ENCODE measurements around the gene POPDC3. TPM values are rescaled to one million over a fixed set of nuclear protein-coding genes. Genes with fewer than 3 reads are reported as not detected.

POPDC3 gene
- total and polyA plus RNA-seq, 11 donors = 29.3 to 59.7 (median 53.0) TPM

- H3K27me3 ChIP-seq = peaks cover 0 to 33% (median 0%) of the 10 kb centered on the region in 9 donors
- H3K36me3 ChIP-seq = peaks cover 0 to 7% (median 0%) of the 10 kb centered on the region in 9 donors
- DNase-seq (peak in 1 of 5 donors; percentile 23), ATAC-seq (no peak)
- TF ChIP-seq POLR2A (IDR thresholded peaks at IDR 0.05) = no peak
- no peak for TF ChIP-seq CTCF (IDR thresholded peaks at IDR 0.05)
- peak overlapping the region; percentile 62 to 95 (median 91) for H3K27ac ChIP-seq
- H3K4me1 ChIP-seq = peaks cover 0 to 15% (median 7%) of the 10 kb centered on the region in 12 donors
- 3 to 4% (median 4%) methylated on average over 22 to 24 of the region's 24 CpGs for WGBS, 4 donors
- no peaks in the 10 kb centered on the region for H3K9me3 ChIP-seq
- intact Hi-C loops (cut with DNase I) = loop anchor here in 7 of 10 donors (2.0 to 10.0 kb wide), 6 partner anchors 136 to 267 kb away; partner anchors contain the start of gene PREP (in 2 of the 7)
- peak overlapping the region; percentile 58 to 93 (median 87) for H3K4me3 ChIP-seq
Observed at GRCh38 chr6:105135907-105136430, 43.8 kb downstream of the POPDC3 start.

- DNase-seq (peak in 1 of 5 donors; percentile 31), ATAC-seq (peak; percentile 40 to 63 (median 48))
- H3K36me3 ChIP-seq = peaks cover 0 to 7% (median 0%) of the 10 kb centered on the region in 9 donors
- WGBS, 4 donors = 40 to 58% (median 44%) methylated on average over 4 of the region's 4 CpGs
- TF ChIP-seq CTCF (IDR thresholded peaks at IDR 0.05) (peak in 8 of 12 donors; percentile 5 to 37 (median 31)), POLR2A (IDR thresholded peaks at IDR 0.05) (no peak)
- H3K9me3 ChIP-seq = no peaks in the 10 kb centered on the region
- peaks cover 0 to 33% (median 0%) of the 10 kb centered on the region in 9 donors for H3K27me3 ChIP-seq
- intact Hi-C loops (cut with DNase I) = loop anchor here in 7 of 10 donors (5.0 to 10.0 kb wide), 5 partner anchors 137 to 267 kb away; partner anchors contain the start of gene PREP (in 1 of the 7)
- peaks cover 0 to 15% (median 7%) of the 10 kb centered on the region in 12 donors for H3K4me1 ChIP-seq
- H3K27ac ChIP-seq = peak overlapping the region in 7 of 12 donors; percentile 25 to 94 (median 90)
- H3K4me3 ChIP-seq = peak overlapping the region in 10 of 12 donors; percentile 79 to 93 (median 87)
Observed at GRCh38 chr6:105135056-105135455, 44.8 kb downstream of the POPDC3 start.

- TF ChIP-seq CTCF (IDR thresholded peaks at IDR 0.05) (no peak), POLR2A (IDR thresholded peaks at IDR 0.05) (no peak)
- H3K27ac ChIP-seq = no peak overlapping the region
- intact Hi-C loops (cut with DNase I) = loop anchor here in 1 of 10 donors (10.0 kb wide), 1 partner anchor 242 kb away; no protein-coding TSS in a partner anchor
Observed at GRCh38 chr6:105122717-105123116, 57.1 kb downstream of the POPDC3 start.

GRCh38 chr6:105121981-105122380 is 57.8 kb downstream of the POPDC3 start:
- intact Hi-C loops (cut with DNase I) = loop anchor here in 1 of 10 donors (10.0 kb wide), 1 partner anchor 243 kb away; no protein-coding TSS in a partner anchor
- TF ChIP-seq POLR2A (IDR thresholded peaks at IDR 0.05) = no peak
- TF ChIP-seq CTCF (IDR thresholded peaks at IDR 0.05) = no peak
- Histone ChIP-seq H3K9me3 (no peaks in the 10 kb centered on the region), H3K4me1 (peaks cover 0 to 3% (median 0%) of the 10 kb centered on the region in 12 donors), H3K27ac (no peak overlapping the region), H3K27me3 (no peaks in the 10 kb centered on the region), H3K36me3 (peaks cover 0 to 80% (median 29%) of the 10 kb centered on the region in 9 donors), H3K4me3 (no peak overlapping the region)
- 69 to 73% (median 72%) methylated on average over 3 of the region's 3 CpGs for WGBS, 4 donors
- DNase-seq (no peak), ATAC-seq (no peak)

More at GRCh38 chr6:105122717-105123116, 57.1 kb downstream of the POPDC3 start:
- peaks cover 0 to 3% (median 0%) of the 10 kb centered on the region in 12 donors for H3K4me1 ChIP-seq
- no peaks in the 10 kb centered on the region for H3K9me3 ChIP-seq
- no peak overlapping the region for H3K4me3 ChIP-seq
- ATAC-seq (no peak), DNase-seq (no peak)
- WGBS, 4 donors = 64 to 68% (median 66%) methylated on average over 6 of the region's 6 CpGs
- H3K27me3 ChIP-seq = no peaks in the 10 kb centered on the region
- H3K36me3 ChIP-seq = peaks cover 0 to 80% (median 25%) of the 10 kb centered on the region in 9 donors
